DND-41 (cell line): ENCODE data around the gene ZNF8.

Source experiments
- ATAC-seq: fragments of 200-7000 bp; cut with Tn5 transposase; 3 replicates; pipeline ENCODE4 v1.9.1; 2021; ENCODE audit warnings: low read depth; ENCODE audit not compliant: insufficient read depth
- DNase-seq: peaks from one replicate; pipeline ENCODE4 v3.0.0-alpha.2; 2020
- H2AFZ ChIP-seq: 2 replicates; pipeline ENCODE4 v1.6.0; 2012; ENCODE audit warnings: low read depth, low read length
- H3K27ac ChIP-seq: 2 replicates; pipeline ENCODE4 v1.5.1; 2012; ENCODE audit warnings: low read length, inconsistent platforms
- H3K27me3 ChIP-seq: fragments of 200-600 bp; sonication (generic); 2 replicates; pipeline ENCODE4 v1.6.0; 2012; ENCODE audit warnings: low read length, mild to moderate bottlenecking, inconsistent platforms; ENCODE audit not compliant: insufficient read depth, poor library complexity
- H3K36me3 ChIP-seq: 2 replicates; pipeline ENCODE4 v1.5.1; 2012; ENCODE audit warnings: low read length, inconsistent platforms; ENCODE audit not compliant: insufficient read depth
- H3K4me1 ChIP-seq: 2 replicates; pipeline ENCODE4 v1.5.1; 2012; ENCODE audit warnings: mild to moderate bottlenecking, low read length; ENCODE audit not compliant: insufficient read depth
- H3K4me2 ChIP-seq: 2 replicates; pipeline ENCODE4 v1.6.0; 2012; ENCODE audit warnings: mild to moderate bottlenecking, moderate library complexity, low read length, inconsistent platforms; ENCODE audit not compliant: insufficient read depth
- H3K4me3 ChIP-seq, 2 experiments: fragments of 200-600 bp in 1 of 2; shearing (Covaris generic) in 1 of 2; 2 replicates each; pipeline ENCODE4 v1.5.1; 2012 to 2016; ENCODE audit warnings: inconsistent platforms in 2 of 2, low read length in 2 of 2, mild to moderate bottlenecking in 2 of 2, low read depth in 1 of 2, moderate library complexity in 1 of 2
- H3K79me2 ChIP-seq: 2 replicates; pipeline ENCODE4 v1.6.0; 2012; ENCODE audit warnings: low read length, inconsistent platforms; ENCODE audit not compliant: insufficient read depth
- H3K9ac ChIP-seq: 2 replicates; pipeline ENCODE4 v1.6.0; 2012; ENCODE audit warnings: low read depth, mild to moderate bottlenecking, inconsistent platforms, low read length, moderate library complexity
- H3K9me3 ChIP-seq: 2 replicates; pipeline ENCODE4 v1.5.1; 2012; ENCODE audit warnings: low read length, moderate library complexity, mild to moderate bottlenecking, inconsistent platforms; ENCODE audit not compliant: insufficient read depth, severe bottlenecking
- H4K20me1 ChIP-seq: 2 replicates; pipeline ENCODE4 v1.6.0; 2012; ENCODE audit warnings: low read length; ENCODE audit not compliant: insufficient read depth
- CTCF ChIP-seq: IDR thresholded peaks from 2 replicates; pipeline ENCODE4 v1.5.1; 2012; ENCODE audit warnings: borderline replicate concordance, low read length, moderate library complexity, mild to moderate bottlenecking; ENCODE audit not compliant: poor library complexity, severe bottlenecking; ENCODE audit errors: extremely low read depth
- EZH2 ChIP-seq: IDR thresholded peaks from 3 replicates; pipeline ENCODE4 v1.6.1; 2012; ENCODE audit warnings: borderline replicate concordance, low read depth, mild to moderate bottlenecking, moderate library complexity, low read length, inconsistent platforms; ENCODE audit not compliant: severe bottlenecking

The ZNF8 gene

GRCh38 chr19:58277197-58277596 is 1.6 kb upstream of the ZNF8 start:
- Histone ChIP-seq H3K79me2 (peaks cover 67% of the 10 kb centered on the region), H3K27ac (no peak overlapping the region), H4K20me1 (peaks cover 5% of the 10 kb centered on the region; the same call in 1 of the 2 replicates), H2AFZ (no peak overlapping the region), H3K9me3 (peaks cover 4% of the 10 kb centered on the region), H3K27me3 (no peaks in the 10 kb centered on the region), H3K4me1 (peaks cover 41% of the 10 kb centered on the region), H3K9ac (no peak overlapping the region), H3K4me3 (0 out of 4 replicates have a peak overlapping the region, but pooled peaks of 1 of the 2 experiments have one; percentile 23), H3K4me2 (peak overlapping the region; percentile 88), H3K36me3 (peaks cover 47% of the 10 kb centered on the region)
- TF ChIP-seq CTCF (no peak), EZH2 (no peak)
- DNase-seq (no peak), ATAC-seq (no peak)

- Histone ChIP-seq H3K79me2 (peaks cover 72% of the 10 kb centered on the region), H3K9me3 (peaks cover 3% of the 10 kb centered on the region), H3K9ac (peak overlapping the region; percentile 89)
Measured at GRCh38 chr19:58277748-58278540, 811 bp upstream of the ZNF8 start.

GRCh38 chr19:58279042-58279924 is 528 bp downstream of the ZNF8 start:
- H2AFZ ChIP-seq = peak overlapping the region; percentile 99
- ATAC-seq = no peak

More at GRCh38 chr19:58277748-58278540, 811 bp upstream of the ZNF8 start:
- Histone ChIP-seq H3K36me3 (peaks cover 45% of the 10 kb centered on the region), H3K27me3 (no peaks in the 10 kb centered on the region), H4K20me1 (peaks cover 5% of the 10 kb centered on the region; the same call in 1 of the 2 replicates), H2AFZ (peak overlapping the region; percentile 95), H3K4me1 (peaks cover 41% of the 10 kb centered on the region), H3K4me3 (peak overlapping the region; percentile 81 to 84), H3K4me2 (peak overlapping the region; percentile 88), H3K27ac (peak overlapping the region; percentile 94)
- DNase-seq (no peak), ATAC-seq (no peak)
- TF ChIP-seq EZH2 (no peak), CTCF (no peak)

More at GRCh38 chr19:58279042-58279924, 528 bp downstream of the ZNF8 start:
- H3K27me3 ChIP-seq = no peaks in the 10 kb centered on the region
- H3K4me1 ChIP-seq = peaks cover 41% of the 10 kb centered on the region
- H3K9ac ChIP-seq = peak overlapping the region; percentile 89
- H4K20me1 ChIP-seq = peaks cover 5% of the 10 kb centered on the region; the same call in 1 of the 2 replicates
- DNase-seq = peak; percentile 49
- H3K9me3 ChIP-seq = peaks cover 3% of the 10 kb centered on the region
- H3K27ac ChIP-seq = peak overlapping the region; percentile 85
- peak overlapping the region; percentile 81 to 84; a peak in 3 of 4 replicates for H3K4me3 ChIP-seq
- TF ChIP-seq CTCF = no peak
- no peak for TF ChIP-seq EZH2
- H3K79me2 ChIP-seq = peaks cover 82% of the 10 kb centered on the region
- H3K36me3 ChIP-seq = peaks cover 38% of the 10 kb centered on the region
- peak overlapping the region; percentile 88 for H3K4me2 ChIP-seq
